ENCODE results near the gene TCEAL8. TPM values are rescaled to one million over a fixed set of nuclear protein-coding genes. Genes with fewer than 3 reads are reported as not detected.

TCEAL8 gene
- polyA plus RNA-seq, 3 donors, result 7.0 to 33.7 (median 30.2) TPM

DNA sequence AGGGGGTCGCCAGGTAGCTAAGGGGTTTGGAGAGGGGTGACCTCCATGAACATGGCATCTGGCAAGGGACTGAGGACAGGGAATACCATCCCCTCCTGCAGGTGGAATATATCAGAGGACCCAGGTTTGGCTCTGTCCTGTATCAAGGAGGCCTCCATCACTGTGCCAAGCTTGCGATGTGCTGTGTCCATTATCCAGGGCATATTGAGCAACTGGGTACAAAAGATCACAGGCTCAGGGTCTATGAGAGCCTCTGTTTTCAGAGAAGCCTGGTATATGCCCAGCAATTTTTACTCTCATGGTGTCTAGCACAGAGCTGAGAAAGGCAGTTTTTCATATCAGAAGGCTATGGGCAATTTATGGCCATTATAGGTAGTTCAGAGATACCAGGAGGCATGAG is 38.2 kb upstream of the TCEAL8 start:
- no peak overlapping the region for H3K27ac ChIP-seq (ENCODE audit: low read depth in 1 of 2, low read length in 2 of 2)
- WGBS (ENCODE audit: insufficient coverage), result 100% methylated on average over 1 of the region's 2 CpGs
- H3K4me2 ChIP-seq (replicated peaks; ENCODE audit: extremely low read depth, low read length, poor library complexity, severe bottlenecking), result no peak overlapping the region
- H4K20me1 ChIP-seq (ENCODE audit: insufficient read depth, low read length), result no peaks in the 10 kb centered on the region
- H3K36me3 ChIP-seq (replicated peaks in 1 of 2; ENCODE audit: control insufficient read depth in 1 of 2, insufficient read depth in 2 of 2, low read length in 2 of 2), result no peaks in the 10 kb centered on the region
- no peak overlapping the region for H3K9ac ChIP-seq (ENCODE audit: insufficient read depth, low read length, poor library complexity, severe bottlenecking)
- H3K79me2 ChIP-seq (ENCODE audit: insufficient read depth, low read length), result no peaks in the 10 kb centered on the region
- no peaks in the 10 kb centered on the region for H3K27me3 ChIP-seq (ENCODE audit: control insufficient read depth in 2 of 2, insufficient read depth in 2 of 2, low read length in 2 of 2)
- no peak overlapping the region for H2AFZ ChIP-seq (ENCODE audit: insufficient read depth, low read depth, low read length, poor library complexity, severe bottlenecking)
- intact Hi-C loops (cut with micrococcal nuclease), result no loop called here
- H3K27ac Mint-ChIP-seq, result no peak overlapping the region
- peaks cover 0 to 7% (median 0%) of the 10 kb centered on the region in 3 donors for H3K27me3 Mint-ChIP-seq (ENCODE audit: low read depth in 3 of 3)
- no peaks in the 10 kb centered on the region for H3K4me1 ChIP-seq (ENCODE audit: control insufficient read depth in 1 of 2, insufficient read depth in 2 of 2, low read length in 2 of 2)
- H3K4me3 Mint-ChIP-seq, result no peak overlapping the region
- H3K9me3 Mint-ChIP-seq, result peaks cover 0 to 8% (median 0%) of the 10 kb centered on the region in 7 donors
- no peak overlapping the region for H3K4me3 ChIP-seq (replicated peaks in 1 of 3; ENCODE audit: low read depth in 2 of 3, low read length in 3 of 3)
- no peak for TF ChIP-seq CTCF (IDR thresholded peaks at IDR 0.05)
- H3K9me3 ChIP-seq (replicated peaks in 1 of 2; ENCODE audit: control insufficient read depth in 1 of 2, insufficient read depth in 1 of 2, low read length in 2 of 2), result peaks cover 0 to 5% of the 10 kb centered on the region in 2 donors
- H3K36me3 Mint-ChIP-seq, result no peaks in the 10 kb centered on the region
- H3K4me1 Mint-ChIP-seq, result no peaks in the 10 kb centered on the region
- no peak for DNase-seq

- no CpG with 5 or more reads among the region's 1 CpG for WGBS (ENCODE audit: insufficient coverage)
- no peak overlapping the region for H3K27ac Mint-ChIP-seq
- Histone ChIP-seq H3K9ac (ENCODE audit: insufficient read depth, low read length, poor library complexity, severe bottlenecking) (no peak overlapping the region), H3K27ac (ENCODE audit: low read depth in 1 of 2, low read length in 2 of 2) (no peak overlapping the region), H2AFZ (ENCODE audit: insufficient read depth, low read depth, low read length, poor library complexity, severe bottlenecking) (no peak overlapping the region), H3K4me1 (ENCODE audit: control insufficient read depth in 1 of 2, insufficient read depth in 2 of 2, low read length in 2 of 2) (peaks cover 0 to 7% of the 10 kb centered on the region in 2 donors), H3K36me3 (replicated peaks in 1 of 2; ENCODE audit: control insufficient read depth in 1 of 2, insufficient read depth in 2 of 2, low read length in 2 of 2) (no peaks in the 10 kb centered on the region), H4K20me1 (ENCODE audit: insufficient read depth, low read length) (no peaks in the 10 kb centered on the region), H3K4me2 (replicated peaks; ENCODE audit: extremely low read depth, low read length, poor library complexity, severe bottlenecking) (no peak overlapping the region), H3K79me2 (ENCODE audit: insufficient read depth, low read length) (no peaks in the 10 kb centered on the region), H3K27me3 (ENCODE audit: control insufficient read depth in 2 of 2, insufficient read depth in 2 of 2, low read length in 2 of 2) (peaks cover 0 to 12% of the 10 kb centered on the region in 2 donors), H3K9me3 (replicated peaks in 1 of 2; ENCODE audit: control insufficient read depth in 1 of 2, insufficient read depth in 1 of 2, low read length in 2 of 2) (no peaks in the 10 kb centered on the region), H3K4me3 (replicated peaks in 1 of 3; ENCODE audit: low read depth in 2 of 3, low read length in 3 of 3) (no peak overlapping the region)
- no peaks in the 10 kb centered on the region for H3K36me3 Mint-ChIP-seq
- peaks cover 18 to 23% (median 23%) of the 10 kb centered on the region in 3 donors for H3K27me3 Mint-ChIP-seq (ENCODE audit: low read depth in 3 of 3)
- peaks cover 15% of the 10 kb centered on the region for H3K4me1 Mint-ChIP-seq
- TF ChIP-seq CTCF (IDR thresholded peaks at IDR 0.05), result no peak
- no peak overlapping the region for H3K4me3 Mint-ChIP-seq
- peaks cover 0 to 11% (median 4%) of the 10 kb centered on the region in 7 donors for H3K9me3 Mint-ChIP-seq
- intact Hi-C loops (cut with micrococcal nuclease), result no loop called here
- no peak for DNase-seq
Observed at GRCh38 chrX:103279624-103280023, 24.7 kb upstream of the TCEAL8 start.
